Measurements from ENCODE around the gene KRT23.

DNA sequence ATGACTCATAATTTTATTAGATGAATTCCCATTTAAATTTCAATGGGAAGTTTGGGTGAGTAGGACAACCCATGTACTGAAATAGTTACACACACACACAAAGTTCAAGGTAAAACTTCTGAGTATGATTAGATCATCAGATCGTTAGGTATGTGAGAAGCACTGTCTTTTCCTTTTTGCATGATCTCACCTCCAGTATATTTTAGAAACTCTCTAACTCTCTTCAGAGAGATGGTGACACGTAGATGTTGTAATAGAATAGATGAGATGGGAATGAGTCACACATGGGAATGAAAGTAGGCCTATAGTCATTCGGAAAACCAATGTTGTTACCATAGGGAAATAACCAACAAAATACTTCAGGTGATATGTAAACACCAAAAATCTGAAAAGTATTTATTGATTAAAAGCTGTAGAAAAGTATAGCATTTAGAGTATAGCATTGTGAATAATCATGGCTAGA, 22.2 kb downstream of the KRT23 start:
- TF ChIP-seq, protein P1, sequence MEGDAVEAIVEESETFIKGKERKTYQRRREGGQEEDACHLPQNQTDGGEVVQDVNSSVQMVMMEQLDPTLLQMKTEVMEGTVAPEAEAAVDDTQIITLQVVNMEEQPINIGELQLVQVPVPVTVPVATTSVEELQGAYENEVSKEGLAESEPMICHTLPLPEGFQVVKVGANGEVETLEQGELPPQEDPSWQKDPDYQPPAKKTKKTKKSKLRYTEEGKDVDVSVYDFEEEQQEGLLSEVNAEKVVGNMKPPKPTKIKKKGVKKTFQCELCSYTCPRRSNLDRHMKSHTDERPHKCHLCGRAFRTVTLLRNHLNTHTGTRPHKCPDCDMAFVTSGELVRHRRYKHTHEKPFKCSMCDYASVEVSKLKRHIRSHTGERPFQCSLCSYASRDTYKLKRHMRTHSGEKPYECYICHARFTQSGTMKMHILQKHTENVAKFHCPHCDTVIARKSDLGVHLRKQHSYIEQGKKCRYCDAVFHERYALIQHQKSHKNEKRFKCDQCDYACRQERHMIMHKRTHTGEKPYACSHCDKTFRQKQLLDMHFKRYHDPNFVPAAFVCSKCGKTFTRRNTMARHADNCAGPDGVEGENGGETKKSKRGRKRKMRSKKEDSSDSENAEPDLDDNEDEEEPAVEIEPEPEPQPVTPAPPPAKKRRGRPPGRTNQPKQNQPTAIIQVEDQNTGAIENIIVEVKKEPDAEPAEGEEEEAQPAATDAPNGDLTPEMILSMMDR (IDR thresholded peaks at IDR 0.05), result no peak
- TF ChIP-seq EZH2 (IDR thresholded peaks at IDR 0.05), result no peak
- no peak for TF ChIP-seq EZH2phosphoT487 (IDR thresholded peaks at IDR 0.05)

All from neural progenitor cell (in vitro differentiated cells).